MG63 (cell line): ENCODE measurements around the gene GIMAP8. TPM values are rescaled to one million over a fixed set of nuclear protein-coding genes. Genes with fewer than 3 reads are reported as not detected.
"Not testable (repeated sequence)": the region's sequence is repeated elsewhere in the genome, so short reads cannot be mapped to it uniquely, and the experiment has no call there.

Source experiments
- DNase-seq: peaks from one replicate; pipeline ENCODE4 v3.0.0-alpha.2; 2020
- H3K27me3 ChIP-seq: fragments of 250-450 bp; sonication (Bioruptor Pico); 2 replicates; pipeline ENCODE4 v1.5.1; 2020; ENCODE audit warnings: mild to moderate bottlenecking, moderate library complexity
- H3K36me3 ChIP-seq: fragments of 250-450 bp; sonication (Bioruptor Pico); 2 replicates; pipeline ENCODE4 v1.5.1; 2020; ENCODE audit warnings: mild to moderate bottlenecking, moderate library complexity
- H3K4me3 ChIP-seq: fragments of 250-450 bp; sonication (Bioruptor Pico); 2 replicates; pipeline ENCODE4 v1.5.1; 2020; ENCODE audit warnings: mild to moderate bottlenecking, moderate library complexity
- H3K9me3 ChIP-seq: fragments of 250-450 bp; sonication (Bioruptor Pico); 2 replicates; pipeline ENCODE4 v1.5.1; 2020; ENCODE audit warnings: mild to moderate bottlenecking, moderate library complexity
- total RNA-seq: library from RNA; depleted of rRNA; stranded (reverse); fragments of >200 nt; shearing (Covaris generic); gene quantifications from 2 replicates; pipeline ENCODE4 v1.2.3, GENCODE V29; 2014; ENCODE audit warnings: low replicate concordance

The GIMAP8 gene
- total RNA-seq, 1 experiment from 2014 or later = not detected

GRCh38 chr7:150448789-150449147 lies 1.7 kb upstream of the GIMAP8 start:
- peak; percentile 48 for DNase-seq
- no peaks in the 10 kb centered on the region for H3K36me3 ChIP-seq
- H3K4me3 ChIP-seq = no peak overlapping the region
- H3K27me3 ChIP-seq = no peaks in the 10 kb centered on the region
- no peaks in the 10 kb centered on the region for H3K9me3 ChIP-seq

- no peaks in the 10 kb centered on the region for H3K36me3 ChIP-seq
- DNase-seq = no peak
- H3K9me3 ChIP-seq = no peaks in the 10 kb centered on the region
- H3K4me3 ChIP-seq = no peak overlapping the region
- H3K27me3 ChIP-seq = no peaks in the 10 kb centered on the region
Measured at GRCh38 chr7:150449206-150449952, 1.1 kb upstream of the GIMAP8 start.

- H3K4me3 ChIP-seq = no peak overlapping the region
Measured at GRCh38 chr7:150451097-150451793, 815 bp downstream of the GIMAP8 start.

GRCh38 chr7:150451833-150452461 lies 1.5 kb downstream of the GIMAP8 start:
- no peak overlapping the region for H3K4me3 ChIP-seq
- no peaks in the 10 kb centered on the region for H3K27me3 ChIP-seq
- no peaks in the 10 kb centered on the region for H3K36me3 ChIP-seq
- H3K9me3 ChIP-seq = no peaks in the 10 kb centered on the region
- DNase-seq = peak; percentile 3

More at GRCh38 chr7:150451097-150451793, 815 bp downstream of the GIMAP8 start:
- no peak for DNase-seq
- Histone ChIP-seq H3K27me3 (no peaks in the 10 kb centered on the region), H3K9me3 (no peaks in the 10 kb centered on the region), H3K36me3 (no peaks in the 10 kb centered on the region)

- no peak for DNase-seq
- Histone ChIP-seq H3K27me3 (no peaks in the 10 kb centered on the region), H3K36me3 (no peaks in the 10 kb centered on the region)
Measured at GRCh38 chr7:150453181-150453580, 2.8 kb downstream of the GIMAP8 start.

GRCh38 chr7:150453892-150454291 lies 3.5 kb downstream of the GIMAP8 start:
- Histone ChIP-seq H3K4me3 (no peak overlapping the region), H3K36me3 (no peaks in the 10 kb centered on the region), H3K27me3 (no peaks in the 10 kb centered on the region), H3K9me3 (no peaks in the 10 kb centered on the region)
- no peak for DNase-seq

More at GRCh38 chr7:150453181-150453580, 2.8 kb downstream of the GIMAP8 start:
- H3K9me3 ChIP-seq = no peaks in the 10 kb centered on the region
- H3K4me3 ChIP-seq = no peak overlapping the region

GRCh38 chr7:150457064-150457463 lies 6.6 kb downstream of the GIMAP8 start:
- H3K36me3 ChIP-seq, H3K27me3 ChIP-seq, DNase-seq, H3K4me3 ChIP-seq, H3K9me3 ChIP-seq: not testable (repeated sequence)

- no peak overlapping the region for H3K4me3 ChIP-seq
- DNase-seq = no peak
- no peaks in the 10 kb centered on the region for H3K9me3 ChIP-seq
- no peaks in the 10 kb centered on the region for H3K27me3 ChIP-seq
- H3K36me3 ChIP-seq = no peaks in the 10 kb centered on the region
Measured at GRCh38 chr7:150458235-150458634, 7.8 kb downstream of the GIMAP8 start.

GRCh38 chr7:150458756-150459155 lies 8.3 kb downstream of the GIMAP8 start:
- H3K4me3 ChIP-seq = no peak overlapping the region
- DNase-seq = no peak
- no peaks in the 10 kb centered on the region for H3K36me3 ChIP-seq
- no peaks in the 10 kb centered on the region for H3K27me3 ChIP-seq
- H3K9me3 ChIP-seq = no peaks in the 10 kb centered on the region

- Histone ChIP-seq H3K27me3 (no peaks in the 10 kb centered on the region), H3K36me3 (no peaks in the 10 kb centered on the region), H3K4me3 (no peak overlapping the region), H3K9me3 (no peaks in the 10 kb centered on the region)
- no peak for DNase-seq
Measured at GRCh38 chr7:150461520-150461919, 11.1 kb downstream of the GIMAP8 start.

- Histone ChIP-seq H3K9me3 (no peaks in the 10 kb centered on the region), H3K4me3 (no peak overlapping the region), H3K36me3 (no peaks in the 10 kb centered on the region), H3K27me3 (no peaks in the 10 kb centered on the region)
- no peak for DNase-seq
Measured at GRCh38 chr7:150462413-150462812, 12.0 kb downstream of the GIMAP8 start.

- no peaks in the 10 kb centered on the region for H3K36me3 ChIP-seq
- DNase-seq = no peak
- H3K9me3 ChIP-seq = no peaks in the 10 kb centered on the region
- no peak overlapping the region for H3K4me3 ChIP-seq
- H3K27me3 ChIP-seq = no peaks in the 10 kb centered on the region
Measured at GRCh38 chr7:150463461-150463860, 13.0 kb downstream of the GIMAP8 start.

GRCh38 chr7:150464962-150465361 lies 14.5 kb downstream of the GIMAP8 start:
- H3K27me3 ChIP-seq = no peaks in the 10 kb centered on the region
- no peaks in the 10 kb centered on the region for H3K9me3 ChIP-seq
- H3K4me3 ChIP-seq = no peak overlapping the region
- no peak for DNase-seq
- H3K36me3 ChIP-seq = no peaks in the 10 kb centered on the region

- no peaks in the 10 kb centered on the region for H3K36me3 ChIP-seq
- no peak overlapping the region for H3K4me3 ChIP-seq
- no peaks in the 10 kb centered on the region for H3K9me3 ChIP-seq
- no peaks in the 10 kb centered on the region for H3K27me3 ChIP-seq
- DNase-seq = no peak
Measured at GRCh38 chr7:150465414-150465813, 15.0 kb downstream of the GIMAP8 start.

- Histone ChIP-seq H3K4me3 (no peak overlapping the region), H3K9me3 (no peaks in the 10 kb centered on the region), H3K27me3 (no peaks in the 10 kb centered on the region), H3K36me3 (no peaks in the 10 kb centered on the region)
- no peak for DNase-seq
Measured at GRCh38 chr7:150466477-150466876, 16.0 kb downstream of the GIMAP8 start.

GRCh38 chr7:150468241-150468640 lies 17.8 kb downstream of the GIMAP8 start:
- H3K4me3 ChIP-seq = no peak overlapping the region
- H3K36me3 ChIP-seq = no peaks in the 10 kb centered on the region
- no peaks in the 10 kb centered on the region for H3K9me3 ChIP-seq
- H3K27me3 ChIP-seq = no peaks in the 10 kb centered on the region
- DNase-seq = no peak

- Histone ChIP-seq H3K36me3 (no peaks in the 10 kb centered on the region), H3K9me3 (no peaks in the 10 kb centered on the region), H3K27me3 (no peaks in the 10 kb centered on the region), H3K4me3 (no peak overlapping the region)
- DNase-seq = no peak
Measured at GRCh38 chr7:150471886-150472285, 21.5 kb downstream of the GIMAP8 start.
